GM23338 (cell line): Measurements from ENCODE around the gene TPP1. TPM values are rescaled to one million over a fixed set of nuclear protein-coding genes. Genes with fewer than 3 reads are reported as not detected.

Experiments
- ATAC-seq: fragments of 200-7000 bp; cut with Tn5 transposase; 3 replicates; pipeline ENCODE4 v1.9.1; 2020
- DNase-seq: peaks from one replicate; pipeline ENCODE4 v3.0.0-alpha.2; 2015; ENCODE audit warnings: low spot score
- H2AFZ ChIP-seq: fragments of 200-600 bp; sonication (generic); 2 replicates; pipeline ENCODE4 v1.8.0; 2016; ENCODE audit warnings: antibody characterized with exemption, mild to moderate bottlenecking, moderate library complexity
- H3F3A ChIP-seq: fragments of 200-600 bp; sonication (generic); replicated peaks from 2 replicates; pipeline ENCODE4 v1.8.0; 2017; ENCODE audit warnings: antibody characterized with exemption, mixed run types, low read depth
- H3K27ac ChIP-seq: fragments of 200-600 bp; sonication (generic); 2 replicates; pipeline ENCODE4 v1.6.1; 2016; ENCODE audit warnings: low read depth
- H3K27me3 ChIP-seq: fragments of 200-600 bp; sonication (generic); 2 replicates; pipeline ENCODE4 v1.8.0; 2016; ENCODE audit warnings: mild to moderate bottlenecking, mixed run types, moderate library complexity; ENCODE audit not compliant: insufficient read depth
- H3K36me3 ChIP-seq: fragments of 200-600 bp; sonication (generic); 2 replicates; pipeline ENCODE4 v1.8.0; 2016; ENCODE audit warnings: mild to moderate bottlenecking; ENCODE audit not compliant: insufficient read depth
- H3K4me1 ChIP-seq: fragments of 200-600 bp; sonication (generic); 2 replicates; pipeline ENCODE4 v1.8.0; 2016; ENCODE audit warnings: mild to moderate bottlenecking, moderate library complexity; ENCODE audit not compliant: insufficient read depth
- H3K4me2 ChIP-seq: fragments of 200-600 bp; sonication (generic); 2 replicates; pipeline ENCODE4 v1.7.1; 2017; ENCODE audit warnings: mixed run types
- H3K4me3 ChIP-seq: fragments of 200-600 bp; sonication (generic); 2 replicates; pipeline ENCODE4 v1.6.1; 2016; ENCODE audit warnings: mixed run types
- H3K79me2 ChIP-seq: fragments of 200-600 bp; sonication (generic); replicated peaks from 2 replicates; pipeline ENCODE4 v1.8.0; 2017; ENCODE audit warnings: mild to moderate bottlenecking; ENCODE audit not compliant: insufficient read depth
- H3K9me2 ChIP-seq: fragments of 200-600 bp; sonication (generic); 2 replicates; pipeline ENCODE4 v1.8.0; 2017; ENCODE audit not compliant: insufficient read depth
- H4K20me1 ChIP-seq: fragments of 200-600 bp; sonication (generic); replicated peaks from 2 replicates; pipeline ENCODE4 v1.8.0; 2017; ENCODE audit warnings: mild to moderate bottlenecking; ENCODE audit not compliant: insufficient read depth
- H3K27ac Mint-ChIP-seq: 2 replicates; pipeline ENCODE4 v1.8.0; 2020; ENCODE audit warnings: inconsistent platforms, mild to moderate bottlenecking, moderate library complexity, mixed read lengths
- H3K27me3 Mint-ChIP-seq: 3 replicates; pipeline ENCODE4 v1.8.0; 2022; ENCODE audit warnings: low read depth, mild to moderate bottlenecking, moderate library complexity, mixed read lengths, inconsistent platforms; ENCODE audit not compliant: insufficient read depth, poor library complexity
- H3K36me3 Mint-ChIP-seq: 3 replicates; pipeline ENCODE4 v1.8.0; 2021; ENCODE audit warnings: low read depth, mild to moderate bottlenecking, inconsistent platforms, moderate library complexity, mixed read lengths
- H3K4me1 Mint-ChIP-seq: 3 replicates; pipeline ENCODE4 v1.8.0; 2020; ENCODE audit warnings: mild to moderate bottlenecking, inconsistent platforms, mixed read lengths
- H3K4me3 Mint-ChIP-seq: 3 replicates; pipeline ENCODE4 v1.8.0; 2021; ENCODE audit warnings: moderate library complexity, mild to moderate bottlenecking, inconsistent platforms, mixed read lengths
- H3K9me3 Mint-ChIP-seq: 3 replicates; pipeline ENCODE4 v1.8.0; 2020; ENCODE audit warnings: moderate library complexity, mild to moderate bottlenecking, inconsistent platforms, mixed read lengths
- CREB1 ChIP-seq: fragments of 250-450 bp; sonication (Bioruptor Pico); IDR thresholded peaks from 2 replicates; pipeline ENCODE4 v1.5.0; 2020; ENCODE audit warnings: low read depth, mild to moderate bottlenecking, moderate library complexity
- EZH2phosphoT487 ChIP-seq: fragments of 200-600 bp; sonication (generic); IDR thresholded peaks from one replicate; pipeline ENCODE4 v1.8.1; 2018; ENCODE audit warnings: antibody characterized with exemption; ENCODE audit not compliant: unreplicated experiment
- JUNB ChIP-seq: IDR thresholded peaks from one replicate; pipeline ENCODE4 v1.6.1; 2016; ENCODE audit warnings: antibody characterized with exemption; ENCODE audit not compliant: unreplicated experiment
- NANOG ChIP-seq: IDR thresholded peaks from 2 replicates; pipeline ENCODE4 v1.6.1; 2016; ENCODE audit warnings: antibody characterized with exemption, borderline replicate concordance
- POLR2AphosphoS5 ChIP-seq: IDR thresholded peaks from 2 replicates; pipeline ENCODE4 v1.6.1; 2016; ENCODE audit warnings: antibody characterized with exemption, low read depth
- STAT1 ChIP-seq: IDR thresholded peaks from one replicate; pipeline ENCODE4 v1.6.1; 2016; ENCODE audit warnings: antibody characterized with exemption; ENCODE audit not compliant: unreplicated experiment
- ZNF114 ChIP-seq: fragments of 250-450 bp; sonication (Bioruptor Pico); IDR thresholded peaks from 2 replicates; pipeline ENCODE4 v1.5.0; 2020; ENCODE audit warnings: mild to moderate bottlenecking, moderate library complexity
- ZNF331 ChIP-seq: fragments of 250-450 bp; sonication (Bioruptor Pico); IDR thresholded peaks from 2 replicates; pipeline ENCODE4 v1.5.0; 2020; ENCODE audit warnings: low read depth, mild to moderate bottlenecking, moderate library complexity
- polyA plus RNA-seq: library from polyadenylated mRNA; unstranded; fragments of >200 nt; fragmentation: Nextera tagmentation; extraction: Ambion mirVana; gene quantifications from 2 replicates; pipeline ENCODE4 v1.2.1, GENCODE V29; 2016
- total RNA-seq: library from RNA; depleted of rRNA; stranded (reverse); fragments of >200 nt; shearing (Covaris generic); gene quantifications from 2 replicates; pipeline ENCODE4 v1.2.3, GENCODE V29; 2014
- TF ChIP-seq, protein P1 (sequence below): IDR thresholded peaks from 2 replicates; pipeline ENCODE4 v1.6.1; 2016; ENCODE audit warnings: antibody characterized with exemption
- TF ChIP-seq, protein P2 (sequence below), 2 experiments: fragments of 200-600 bp in 1 of 2; sonication (generic) in 1 of 2; conservative IDR thresholded peaks; 2 replicates each; pipeline versions ENCODE4 v1.5.1 to v1.6.1; 2016 to 2017; ENCODE audit warnings: antibody characterized with exemption in 2 of 2, low read depth in 2 of 2, mild to moderate bottlenecking in 2 of 2, moderate library complexity in 1 of 2

Gene TPP1
- total and polyA plus RNA-seq, 2 experiments from 2014 or later = 21.7 to 49.7 TPM

DNA sequence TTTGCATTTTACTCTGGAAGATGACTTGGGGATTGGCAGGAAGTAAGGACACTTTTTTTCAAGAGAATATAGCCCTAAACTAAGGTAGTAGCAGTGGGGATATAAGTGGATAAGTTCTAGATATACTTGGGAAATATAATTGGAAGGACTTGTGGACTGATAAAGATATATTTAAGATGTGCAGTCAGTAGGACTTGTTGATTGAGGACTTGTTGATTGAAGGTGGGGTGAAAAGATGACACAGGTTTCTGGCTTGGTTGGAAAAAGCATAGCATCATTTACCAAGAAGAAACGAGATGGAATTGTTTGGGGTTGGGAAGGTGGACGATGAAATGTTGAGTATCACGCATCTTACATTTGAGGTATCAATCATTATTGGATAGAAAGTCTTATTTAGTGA, 5.7 kb downstream of the TPP1 start:
- Histone ChIP-seq H3K27me3 (no peaks in the 10 kb centered on the region), H4K20me1 (no peaks in the 10 kb centered on the region; the same call in 1 of the 2 replicates), H3K79me2 (peaks cover 18% of the 10 kb centered on the region), H3K9me2 (no peaks in the 10 kb centered on the region), H3K4me2 (peak overlapping the region; percentile 92), H2AFZ (no peak overlapping the region), H3K4me1 (peaks cover 13% of the 10 kb centered on the region), H3K36me3 (peaks cover 26% of the 10 kb centered on the region), H3K4me3 (peak overlapping the region; percentile 80; the same call in 1 of the 2 replicates), H3K27ac (0 out of 2 replicates have a peak overlapping the region, but pooled peaks have one; percentile 99), H3F3A (peaks cover 5% of the 10 kb centered on the region; the same call in 1 of the 2 replicates)
- ATAC-seq (no peak), DNase-seq (no peak)
- peaks cover 20% of the 10 kb centered on the region for H3K27me3 Mint-ChIP-seq
- no peak overlapping the region for H3K4me3 Mint-ChIP-seq
- H3K9me3 Mint-ChIP-seq = no peaks in the 10 kb centered on the region
- H3K27ac Mint-ChIP-seq = no peak overlapping the region
- peaks cover 5% of the 10 kb centered on the region for H3K4me1 Mint-ChIP-seq
- peaks cover 34% of the 10 kb centered on the region for H3K36me3 Mint-ChIP-seq
- TF ChIP-seq ZNF114 (CRISPR knock-in tag) = no peak
- no peak for TF ChIP-seq STAT1
- no peak for TF ChIP-seq NANOG
- TF ChIP-seq JUNB = no peak
- no peak for TF ChIP-seq EZH2phosphoT487
- TF ChIP-seq, protein P1, sequence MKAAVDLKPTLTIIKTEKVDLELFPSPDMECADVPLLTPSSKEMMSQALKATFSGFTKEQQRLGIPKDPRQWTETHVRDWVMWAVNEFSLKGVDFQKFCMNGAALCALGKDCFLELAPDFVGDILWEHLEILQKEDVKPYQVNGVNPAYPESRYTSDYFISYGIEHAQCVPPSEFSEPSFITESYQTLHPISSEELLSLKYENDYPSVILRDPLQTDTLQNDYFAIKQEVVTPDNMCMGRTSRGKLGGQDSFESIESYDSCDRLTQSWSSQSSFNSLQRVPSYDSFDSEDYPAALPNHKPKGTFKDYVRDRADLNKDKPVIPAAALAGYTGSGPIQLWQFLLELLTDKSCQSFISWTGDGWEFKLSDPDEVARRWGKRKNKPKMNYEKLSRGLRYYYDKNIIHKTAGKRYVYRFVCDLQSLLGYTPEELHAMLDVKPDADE = no peak

DNA sequence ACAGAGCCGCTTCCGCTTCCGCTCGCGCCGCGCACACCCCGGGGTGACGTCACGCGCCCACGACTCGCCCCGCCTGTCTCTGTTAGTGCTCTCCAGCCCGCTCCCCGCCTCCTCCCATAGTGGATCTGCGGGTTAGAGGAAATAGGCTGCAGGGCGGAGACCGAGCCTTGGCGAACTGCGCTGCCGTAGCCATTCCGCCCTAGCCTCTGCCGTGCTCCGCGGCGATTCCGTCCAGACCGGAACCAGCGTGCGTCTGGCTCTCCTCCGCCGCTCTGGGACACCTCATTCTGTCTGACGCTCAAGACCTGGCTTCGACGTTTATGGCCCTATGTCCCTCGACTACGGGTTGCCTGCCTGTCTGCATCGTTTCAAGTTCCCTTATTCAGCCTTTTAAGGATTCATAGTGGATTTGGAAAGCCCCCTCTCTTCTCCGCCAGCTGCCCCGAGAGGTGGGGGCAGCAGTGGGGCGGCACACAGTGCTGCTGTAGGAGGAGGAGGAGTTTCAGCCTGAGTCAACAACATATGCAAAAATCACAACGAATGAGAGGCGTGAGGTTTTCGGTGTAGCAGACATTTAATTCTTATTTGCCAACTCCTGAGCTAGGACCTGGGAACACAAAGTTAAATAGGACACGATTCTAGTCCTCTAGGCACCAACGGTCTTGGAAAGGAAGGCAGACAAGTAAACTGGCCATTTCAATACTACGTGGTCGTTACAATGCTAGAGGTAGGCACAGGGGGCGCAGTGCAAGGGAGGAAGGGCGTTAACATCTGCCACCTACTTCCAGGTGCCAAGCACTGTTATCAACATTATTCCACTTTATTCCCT, 6.8 kb downstream of the TPP1 start, which contains the start of gene TAF10:
Gene TAF10 (minus strand): TSS at position 4 of the 829 bp plus-strand sequence. CDS start 27 bp downstream, outside the sequence.
- Histone ChIP-seq H3K27me3 (no peaks in the 10 kb centered on the region), H4K20me1 (no peaks in the 10 kb centered on the region; the same call in 1 of the 2 replicates), H3K4me3 (peak within 1 kb of the TSS; percentile 80), H3K27ac (peak within 1 kb of the TSS; percentile 99), H3K9me2 (no peaks in the 10 kb centered on the region), H3K4me2 (peak within 1 kb of the TSS; percentile 92), H3K79me2 (peaks cover 21% of the 10 kb centered on the region), H3K36me3 (peaks cover 35% of the 10 kb centered on the region), H2AFZ (peak within 1 kb of the TSS; percentile 83; the same call in 1 of the 2 replicates), H3K4me1 (peaks cover 17% of the 10 kb centered on the region), H3F3A (peaks cover 10% of the 10 kb centered on the region; the same call in 1 of the 2 replicates)
- Mint-ChIP-seq H3K27ac (peak within 1 kb of the TSS; percentile 73), H3K9me3 (no peaks in the 10 kb centered on the region), H3K4me1 (peaks cover 8% of the 10 kb centered on the region), H3K36me3 (peaks cover 45% of the 10 kb centered on the region), H3K4me3 (peak within 1 kb of the TSS; percentile 87; the same call in 2 of the 3 replicates), H3K27me3 (peaks cover 20% of the 10 kb centered on the region)
- DNase-seq = peak; percentile 96
- peak; percentile 87 for ATAC-seq
- TF ChIP-seq, protein P1 = peak; percentile 60; the same call in 1 of the 2 replicates
- TF ChIP-seq ZNF331 (CRISPR knock-in tag) (no peak), CREB1 (CRISPR knock-in tag) (peak; percentile 97), POLR2AphosphoS5 (peak; percentile 99)
- TF ChIP-seq, protein P2, sequence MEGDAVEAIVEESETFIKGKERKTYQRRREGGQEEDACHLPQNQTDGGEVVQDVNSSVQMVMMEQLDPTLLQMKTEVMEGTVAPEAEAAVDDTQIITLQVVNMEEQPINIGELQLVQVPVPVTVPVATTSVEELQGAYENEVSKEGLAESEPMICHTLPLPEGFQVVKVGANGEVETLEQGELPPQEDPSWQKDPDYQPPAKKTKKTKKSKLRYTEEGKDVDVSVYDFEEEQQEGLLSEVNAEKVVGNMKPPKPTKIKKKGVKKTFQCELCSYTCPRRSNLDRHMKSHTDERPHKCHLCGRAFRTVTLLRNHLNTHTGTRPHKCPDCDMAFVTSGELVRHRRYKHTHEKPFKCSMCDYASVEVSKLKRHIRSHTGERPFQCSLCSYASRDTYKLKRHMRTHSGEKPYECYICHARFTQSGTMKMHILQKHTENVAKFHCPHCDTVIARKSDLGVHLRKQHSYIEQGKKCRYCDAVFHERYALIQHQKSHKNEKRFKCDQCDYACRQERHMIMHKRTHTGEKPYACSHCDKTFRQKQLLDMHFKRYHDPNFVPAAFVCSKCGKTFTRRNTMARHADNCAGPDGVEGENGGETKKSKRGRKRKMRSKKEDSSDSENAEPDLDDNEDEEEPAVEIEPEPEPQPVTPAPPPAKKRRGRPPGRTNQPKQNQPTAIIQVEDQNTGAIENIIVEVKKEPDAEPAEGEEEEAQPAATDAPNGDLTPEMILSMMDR (conservative IDR thresholded peaks at IDR 0.05; ENCODE audit: low read depth in 2 of 2) = peak; percentile 75 to 83
